GM18519 (cell line): ENCODE measurements around the gene CARD9.
"Not testable (repeated sequence)": the region's sequence is repeated elsewhere in the genome, so short reads cannot be mapped to it uniquely, and the experiment has no call there.

ENCODE experiments used
- ATAC-seq: cut with Tn5 transposase; IDR thresholded peaks from one replicate; pipeline ENCODE4 v1.9.1; 2021; ENCODE audit warnings: mild to moderate bottlenecking, moderate library complexity; ENCODE audit not compliant: unreplicated experiment, low FRiP score

The CARD9 gene, protein sequence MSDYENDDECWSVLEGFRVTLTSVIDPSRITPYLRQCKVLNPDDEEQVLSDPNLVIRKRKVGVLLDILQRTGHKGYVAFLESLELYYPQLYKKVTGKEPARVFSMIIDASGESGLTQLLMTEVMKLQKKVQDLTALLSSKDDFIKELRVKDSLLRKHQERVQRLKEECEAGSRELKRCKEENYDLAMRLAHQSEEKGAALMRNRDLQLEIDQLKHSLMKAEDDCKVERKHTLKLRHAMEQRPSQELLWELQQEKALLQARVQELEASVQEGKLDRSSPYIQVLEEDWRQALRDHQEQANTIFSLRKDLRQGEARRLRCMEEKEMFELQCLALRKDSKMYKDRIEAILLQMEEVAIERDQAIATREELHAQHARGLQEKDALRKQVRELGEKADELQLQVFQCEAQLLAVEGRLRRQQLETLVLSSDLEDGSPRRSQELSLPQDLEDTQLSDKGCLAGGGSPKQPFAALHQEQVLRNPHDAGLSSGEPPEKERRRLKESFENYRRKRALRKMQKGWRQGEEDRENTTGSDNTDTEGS

DNA sequence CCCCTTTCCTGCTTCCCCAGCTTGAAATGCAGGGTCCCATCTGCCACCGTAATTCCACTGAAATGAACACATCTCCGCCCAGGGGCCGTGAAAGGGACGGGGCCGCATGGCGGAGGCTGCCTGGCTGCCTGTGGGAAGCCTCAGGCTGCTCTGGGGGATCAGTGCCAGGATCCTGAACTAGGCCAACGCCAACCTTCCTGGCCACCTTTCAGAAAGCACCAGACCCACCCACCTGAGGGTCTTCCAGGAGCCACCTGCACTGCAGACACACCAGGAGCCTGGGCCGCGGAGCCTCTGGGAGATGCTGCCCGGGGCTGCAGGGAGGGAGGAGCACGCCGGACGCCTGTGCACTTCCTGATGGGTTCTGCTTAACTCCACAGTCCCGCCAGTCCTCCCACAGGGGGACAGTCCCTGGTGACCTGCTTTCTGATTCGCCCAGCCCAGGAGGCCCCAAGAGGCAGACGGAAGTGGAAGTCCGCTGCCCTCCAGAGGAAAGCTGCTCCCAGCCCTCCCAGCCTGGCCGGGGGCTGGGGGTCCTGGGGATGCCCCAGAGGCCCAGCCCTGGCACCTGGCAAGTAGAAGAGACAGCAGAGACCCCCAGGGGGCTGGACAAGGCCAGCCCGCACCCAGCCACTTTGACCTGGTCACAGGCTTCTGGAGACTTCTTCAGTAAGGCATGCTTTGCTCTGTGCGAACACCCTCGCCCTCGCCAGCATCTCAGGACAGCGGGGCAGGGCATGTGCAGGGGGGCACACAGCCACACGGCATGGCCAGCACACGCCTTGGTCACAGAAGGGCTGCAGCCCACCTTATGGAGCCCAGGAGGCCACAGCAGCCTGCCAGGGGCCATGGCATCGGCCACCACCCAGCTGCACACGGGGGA is at the start of gene CARD9:
TSS of gene CARD9 (minus strand) at position 370 of the 883 bp plus-strand sequence. CDS start 1,591 bp downstream, outside the sequence.
- ATAC-seq: no peak

DNA sequence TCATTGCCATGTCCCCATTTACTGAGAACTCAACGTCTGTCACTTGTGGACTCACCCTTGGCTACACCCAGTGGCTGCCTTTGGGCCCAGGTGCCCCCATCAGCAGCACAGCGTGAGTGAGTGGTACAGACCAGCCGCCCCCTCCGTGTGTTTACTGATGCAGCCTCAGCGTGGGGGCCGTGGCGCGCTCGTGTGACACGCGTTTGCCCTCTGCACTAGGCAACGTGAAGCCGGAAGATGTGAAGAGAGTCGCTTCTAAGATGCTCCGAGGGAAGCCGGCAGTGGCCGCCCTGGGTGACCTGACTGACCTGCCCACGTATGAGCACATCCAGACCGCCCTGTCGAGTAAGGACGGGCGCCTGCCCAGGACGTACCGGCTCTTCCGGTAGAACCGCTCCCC is 49.4 kb upstream of the CARD9 start:
- no peak for ATAC-seq

DNA sequence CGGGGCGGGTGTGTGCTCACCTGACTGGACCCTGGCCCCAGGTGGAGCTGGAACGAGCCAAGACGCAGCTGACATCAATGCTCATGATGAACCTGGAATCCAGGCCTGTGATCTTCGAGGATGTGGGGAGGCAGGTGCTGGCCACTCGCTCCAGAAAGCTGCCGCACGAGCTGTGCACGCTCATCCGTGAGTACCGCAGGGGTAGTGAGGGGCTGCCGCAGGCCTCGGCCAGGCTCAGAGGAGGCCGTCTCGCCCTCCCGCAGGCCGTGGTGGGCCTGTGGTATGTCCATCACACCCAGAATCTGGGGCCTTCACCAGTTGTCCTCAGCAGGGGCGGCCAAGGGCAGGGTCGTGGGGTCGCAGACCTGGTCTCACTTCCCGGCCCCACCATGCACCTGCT is 48.3 kb upstream of the CARD9 start:
- ATAC-seq: no peak

DNA sequence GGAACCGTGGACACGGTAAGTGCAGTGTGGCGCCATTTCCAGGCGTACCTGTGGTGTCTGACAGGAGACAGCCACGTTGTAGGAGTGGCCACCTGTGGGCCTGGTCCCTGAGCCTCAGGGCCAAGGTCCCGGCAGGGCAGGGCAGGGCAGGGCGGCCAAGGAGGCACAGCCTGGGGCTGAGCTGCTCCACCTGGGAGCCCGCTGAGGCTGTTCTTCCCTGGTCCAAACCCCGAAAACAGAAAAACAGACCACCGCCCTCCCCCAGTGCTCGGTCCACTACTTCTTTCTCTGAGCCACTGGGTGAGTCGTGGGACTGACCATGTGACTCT is 45.6 kb upstream of the CARD9 start:
- no peak for ATAC-seq

DNA sequence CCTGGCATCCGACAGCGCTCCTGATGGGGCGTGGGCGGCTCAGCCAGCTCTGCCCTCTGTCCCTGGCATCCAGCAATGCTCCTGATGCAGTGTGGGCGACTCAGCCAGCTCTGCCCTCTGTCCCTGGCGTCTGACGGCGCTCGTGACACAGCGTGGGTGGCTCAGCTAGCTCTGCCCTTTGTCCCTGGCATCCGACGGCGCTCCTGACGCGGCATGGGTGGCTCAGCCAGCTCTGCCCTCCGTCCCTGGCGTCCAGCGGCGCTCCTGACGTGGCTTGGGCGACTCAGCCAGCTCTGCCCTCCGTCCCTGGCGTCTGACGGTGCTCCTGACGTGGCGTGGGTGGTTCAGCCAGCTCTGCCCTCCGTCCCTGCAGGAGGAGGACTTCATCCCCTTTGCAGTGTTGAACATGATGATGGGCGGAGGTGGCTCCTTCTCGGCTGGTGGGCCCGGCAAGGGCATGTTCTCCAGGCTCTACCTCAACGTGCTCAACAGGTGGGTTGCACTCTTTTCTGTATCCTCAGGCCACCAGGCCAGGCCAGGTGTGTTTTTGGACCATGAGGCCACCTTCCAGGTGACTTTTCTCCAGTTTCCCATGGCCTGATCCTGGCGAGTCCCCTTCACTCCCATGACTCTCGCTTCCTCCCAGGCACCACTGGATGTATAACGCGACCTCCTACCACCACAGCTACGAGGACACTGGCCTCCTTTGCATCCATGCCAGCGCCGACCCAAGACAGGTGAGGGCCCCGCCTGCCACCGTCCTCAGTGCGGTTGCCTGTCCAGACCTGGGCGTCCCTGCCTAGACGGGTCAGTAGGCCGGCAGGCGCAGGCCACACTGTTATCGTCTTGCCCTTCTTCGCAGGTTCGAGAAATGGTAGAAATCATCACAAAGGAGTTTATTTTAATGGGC is 45.0 kb upstream of the CARD9 start:
- no peak for ATAC-seq

DNA sequence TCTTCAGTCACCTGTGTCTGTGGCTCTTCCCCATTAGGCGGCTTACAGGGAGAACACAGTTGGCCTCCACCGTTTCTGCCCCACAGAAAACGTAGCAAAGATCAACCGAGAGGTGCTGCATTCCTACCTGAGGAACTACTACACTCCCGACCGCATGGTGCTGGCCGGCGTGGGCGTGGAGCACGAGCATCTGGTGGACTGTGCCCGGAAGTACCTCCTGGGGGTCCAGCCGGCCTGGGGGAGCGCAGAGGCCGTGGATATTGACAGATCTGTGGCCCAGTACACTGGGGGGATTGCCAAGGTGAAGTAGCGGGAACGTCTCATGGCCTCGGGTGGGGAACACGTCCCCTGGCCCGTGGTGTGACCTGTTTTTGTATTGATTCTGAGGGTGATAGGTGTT is 43.4 kb upstream of the CARD9 start:
- no peak for ATAC-seq

DNA sequence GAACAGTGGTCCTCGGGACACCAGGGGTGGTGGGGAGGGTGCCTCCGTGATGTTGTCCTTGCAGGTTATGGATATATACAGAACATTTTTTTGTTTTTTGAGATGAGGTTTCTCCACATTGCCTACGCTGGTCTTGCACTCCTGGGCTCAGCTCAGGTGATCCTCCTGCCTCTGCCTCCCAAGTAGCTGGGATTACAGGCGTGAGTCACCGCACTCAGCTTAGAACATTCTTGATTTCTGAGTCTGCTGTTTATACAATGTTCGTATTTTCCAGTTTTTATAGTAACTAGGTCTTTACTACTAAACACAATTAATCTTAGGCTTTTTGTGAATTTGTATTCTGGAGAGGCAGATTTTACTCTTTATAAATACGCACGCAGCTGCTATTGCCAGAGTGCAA is 43.0 kb upstream of the CARD9 start:
- ATAC-seq: no peak

DNA sequence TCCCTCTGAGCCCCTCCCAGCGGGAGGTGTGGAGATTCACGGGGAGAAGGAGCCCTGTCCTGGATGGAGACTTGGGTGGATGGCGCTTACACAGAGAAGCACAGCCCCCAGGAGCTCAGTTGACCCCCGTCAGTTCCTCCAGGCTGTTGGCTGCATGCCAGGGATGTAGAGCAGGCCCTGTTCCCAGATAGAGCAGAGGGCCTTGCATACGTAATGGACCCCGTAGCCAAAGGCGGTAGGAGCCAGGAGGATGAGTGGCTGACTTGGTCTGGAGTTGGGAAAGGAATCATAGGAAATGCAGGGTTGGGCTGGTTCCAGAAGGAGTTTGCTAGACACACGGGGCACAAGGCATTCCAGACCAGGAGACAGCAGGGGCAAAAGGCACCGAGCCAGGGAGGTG is 39.5 kb upstream of the CARD9 start:
- ATAC-seq: no peak

DNA sequence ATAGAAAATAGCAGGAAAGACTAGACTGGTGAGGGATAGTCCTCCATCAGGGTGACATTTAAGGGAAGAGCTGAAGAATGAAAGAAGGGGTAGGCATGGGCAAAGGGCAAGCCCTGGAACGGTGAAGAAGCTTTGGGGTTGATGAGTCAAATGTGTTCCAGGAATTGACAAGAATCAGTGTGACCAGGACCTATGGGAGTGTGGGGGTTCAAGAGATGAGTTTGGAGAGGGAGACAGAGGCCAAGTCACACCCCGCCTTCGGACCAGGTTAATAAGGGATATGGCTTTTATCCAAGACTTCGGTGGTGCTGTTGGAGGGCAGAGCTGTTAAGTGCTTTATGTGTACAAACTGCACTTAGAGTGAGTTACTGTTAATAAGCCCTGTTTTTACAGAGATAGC is 37.9 kb upstream of the CARD9 start:
- no peak for ATAC-seq

DNA sequence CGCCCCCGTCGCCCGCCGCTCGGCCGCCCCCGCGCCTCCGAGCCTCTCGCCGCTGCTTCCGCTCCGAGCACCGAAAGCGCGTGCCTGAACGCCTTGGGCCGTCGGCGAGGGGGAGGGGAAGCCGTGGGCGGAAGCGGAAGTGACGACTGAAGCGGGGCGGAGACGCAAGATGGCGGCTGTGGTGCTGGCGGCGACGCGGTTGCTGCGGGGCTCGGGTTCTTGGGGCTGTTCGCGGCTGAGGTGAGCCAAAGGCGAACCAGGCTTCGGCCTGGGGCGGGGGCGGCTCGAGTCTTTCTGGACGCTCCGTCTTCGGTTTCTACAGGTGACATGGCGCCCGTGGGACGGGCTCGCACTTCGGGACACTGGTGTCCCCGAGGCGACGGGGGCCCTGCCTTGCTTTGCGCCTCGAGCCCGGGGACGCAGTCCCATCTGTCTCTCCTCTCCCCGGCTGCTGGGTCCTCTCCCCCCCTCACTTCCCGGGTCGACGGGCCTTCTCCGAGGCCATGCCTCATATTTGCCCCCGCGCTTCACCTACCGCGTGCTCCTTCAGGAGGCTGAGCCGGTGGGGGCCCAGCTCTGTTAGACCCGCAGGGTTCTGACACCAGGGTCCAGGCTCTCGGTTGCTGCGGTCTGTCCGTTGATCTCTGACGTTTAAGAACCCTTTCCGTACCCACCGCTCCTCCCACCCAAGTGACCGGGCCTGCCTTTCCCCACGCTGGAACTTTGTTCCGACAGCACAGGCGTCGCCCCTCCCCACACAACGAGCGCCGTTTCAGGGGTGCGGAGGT is 37.2 kb upstream of the CARD9 start, which contains the start of the genes ENTR1 and PMPCA:
TSS of gene ENTR1 (minus strand) at position 115 of the 788 bp plus-strand sequence. CDS start 217 bp downstream, outside the sequence.
TSS of gene PMPCA (plus strand) at position 159 of the 788 bp plus-strand sequence. CDS start at position 170, 11 bp downstream.
- peak; percentile 47 for ATAC-seq

DNA sequence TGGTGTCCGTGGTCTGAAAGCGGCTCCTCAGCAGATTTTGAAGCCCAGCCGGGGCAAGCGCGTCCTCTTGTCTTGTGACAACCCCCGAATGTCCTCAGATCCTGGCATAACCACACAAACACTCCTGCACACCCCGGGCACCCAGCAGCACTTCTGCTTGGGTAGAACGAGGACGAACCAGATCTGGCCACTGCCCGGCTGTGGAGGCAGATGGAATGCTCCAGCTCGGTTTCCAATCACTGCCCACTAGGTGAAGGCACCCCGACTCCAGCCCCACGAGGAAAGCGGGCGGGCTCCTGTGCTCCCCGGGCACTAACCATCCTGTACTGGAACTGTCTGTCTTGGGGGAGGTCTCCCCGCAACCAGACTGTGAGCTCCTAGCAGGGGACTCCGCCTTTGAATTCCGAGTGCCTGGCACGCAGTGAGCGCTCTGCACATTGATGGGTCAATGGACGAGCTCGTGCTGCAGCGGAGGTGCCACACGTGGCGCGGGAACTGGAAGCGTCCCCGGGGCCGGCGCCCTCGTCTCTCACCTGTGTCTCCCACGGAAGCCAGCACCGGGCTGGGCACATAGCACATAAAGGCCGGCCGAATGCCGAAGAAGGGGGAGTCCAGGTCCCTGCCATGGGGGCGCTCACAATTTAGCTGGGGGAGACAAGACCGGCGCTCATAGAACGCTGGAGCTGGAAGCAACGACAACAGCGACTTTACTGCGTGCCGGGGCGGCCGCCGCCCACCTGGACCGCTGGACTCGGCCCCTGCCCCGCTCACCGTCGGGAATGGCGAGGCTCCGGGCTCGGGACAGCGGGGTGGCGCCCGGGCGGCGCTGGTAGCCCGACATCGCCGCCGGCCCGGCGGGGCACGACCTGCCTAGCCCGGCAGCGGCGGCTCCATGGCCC is 36.3 kb upstream of the CARD9 start:
- ATAC-seq: peak; percentile 7

DNA sequence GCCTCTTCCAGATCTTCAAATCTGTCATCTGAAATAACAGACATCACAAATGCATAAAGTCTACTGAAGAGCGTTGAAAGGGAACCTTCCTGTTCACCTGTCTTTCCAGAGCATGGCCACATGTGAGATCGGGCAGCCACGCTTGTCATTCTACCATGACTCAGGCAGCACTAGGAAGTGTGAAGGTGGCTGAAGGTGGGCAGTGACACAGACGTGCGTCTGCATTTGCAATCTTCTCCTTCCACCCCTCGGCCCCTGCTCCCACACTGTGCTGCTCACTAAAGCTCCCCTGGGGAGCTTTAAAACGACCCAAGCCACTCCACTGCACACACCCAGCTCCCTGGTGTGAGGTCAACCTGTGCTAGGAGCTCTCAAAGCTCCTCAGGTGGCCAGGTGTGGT is 34.4 kb upstream of the CARD9 start:
- ATAC-seq: no peak

DNA sequence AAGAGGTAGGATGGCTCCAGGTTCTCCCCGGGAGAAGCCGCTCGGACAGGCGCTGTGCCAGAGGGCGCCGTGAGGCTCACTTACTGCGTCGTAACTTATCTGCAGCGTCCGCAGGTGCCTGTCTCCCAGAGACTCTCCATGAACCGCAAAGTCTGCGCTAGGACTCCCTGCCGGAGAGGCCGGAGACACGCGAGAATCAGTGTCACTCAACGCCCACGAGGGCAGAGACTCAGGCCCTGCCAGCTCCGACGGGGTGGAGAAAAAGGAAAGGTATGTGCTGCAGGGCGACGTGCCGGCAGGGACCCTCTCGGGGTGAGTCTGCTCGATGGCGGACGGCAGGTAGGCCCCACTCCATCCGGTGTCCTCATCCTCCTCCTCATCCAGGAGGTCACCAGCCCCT is 33.6 kb upstream of the CARD9 start:
- ATAC-seq: not testable (repeated sequence)

DNA sequence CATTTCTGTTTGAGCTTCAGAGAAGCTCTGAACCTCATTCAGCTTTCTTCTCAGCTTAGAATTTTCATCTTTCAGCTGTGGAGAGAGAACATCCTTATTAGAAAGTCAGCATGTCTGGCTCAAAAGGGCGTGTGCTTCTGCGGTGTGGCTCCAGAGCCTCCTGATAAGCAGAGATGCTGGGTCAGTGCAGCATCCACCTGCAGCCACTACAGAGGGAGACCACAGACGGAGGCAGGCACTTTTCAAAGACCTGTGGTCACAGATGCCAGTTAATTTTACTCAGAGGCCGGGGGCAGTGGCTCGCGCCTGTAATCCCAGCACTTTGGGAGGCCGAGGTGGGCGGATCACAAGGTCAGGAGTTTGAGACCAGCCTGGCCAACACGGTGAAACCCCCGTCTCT is 32.4 kb upstream of the CARD9 start:
- ATAC-seq: not testable (repeated sequence)

DNA sequence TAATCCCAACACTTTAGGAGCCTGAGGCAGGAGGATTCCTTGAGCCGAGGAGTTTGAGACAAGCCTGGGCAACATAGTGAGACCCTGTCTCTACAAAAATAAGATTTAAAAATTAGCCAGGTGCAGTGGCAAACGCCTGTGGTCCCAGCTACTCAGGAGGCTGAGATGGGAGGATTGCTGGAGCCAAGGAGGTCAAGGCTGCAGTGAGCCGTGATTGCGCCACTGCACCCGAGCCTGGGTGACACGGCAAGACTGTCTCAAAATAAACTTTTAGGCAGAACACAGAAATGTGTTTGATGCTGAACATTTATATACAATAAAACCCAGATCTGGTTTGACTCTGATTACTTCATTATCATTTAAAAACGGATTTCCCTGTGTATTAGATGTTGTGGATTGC is 32.0 kb upstream of the CARD9 start:
- no peak for ATAC-seq

DNA sequence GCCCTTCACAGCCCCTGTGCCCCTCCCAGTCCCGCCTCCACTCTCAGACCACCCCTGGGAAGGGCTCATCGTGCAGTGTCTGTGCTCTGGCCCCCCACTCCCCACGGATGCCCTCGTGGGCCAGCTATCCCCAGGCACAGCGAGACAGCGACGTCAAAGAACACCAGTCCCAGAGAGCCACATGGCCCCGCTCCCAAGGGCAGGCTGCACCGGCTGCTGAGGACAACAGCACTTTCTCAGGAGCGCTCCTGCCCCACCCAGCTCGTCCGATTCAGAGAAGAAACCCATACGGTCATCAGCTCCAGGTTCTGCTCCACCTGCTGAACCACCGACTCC is 31.3 kb upstream of the CARD9 start:
- no peak for ATAC-seq

DNA sequence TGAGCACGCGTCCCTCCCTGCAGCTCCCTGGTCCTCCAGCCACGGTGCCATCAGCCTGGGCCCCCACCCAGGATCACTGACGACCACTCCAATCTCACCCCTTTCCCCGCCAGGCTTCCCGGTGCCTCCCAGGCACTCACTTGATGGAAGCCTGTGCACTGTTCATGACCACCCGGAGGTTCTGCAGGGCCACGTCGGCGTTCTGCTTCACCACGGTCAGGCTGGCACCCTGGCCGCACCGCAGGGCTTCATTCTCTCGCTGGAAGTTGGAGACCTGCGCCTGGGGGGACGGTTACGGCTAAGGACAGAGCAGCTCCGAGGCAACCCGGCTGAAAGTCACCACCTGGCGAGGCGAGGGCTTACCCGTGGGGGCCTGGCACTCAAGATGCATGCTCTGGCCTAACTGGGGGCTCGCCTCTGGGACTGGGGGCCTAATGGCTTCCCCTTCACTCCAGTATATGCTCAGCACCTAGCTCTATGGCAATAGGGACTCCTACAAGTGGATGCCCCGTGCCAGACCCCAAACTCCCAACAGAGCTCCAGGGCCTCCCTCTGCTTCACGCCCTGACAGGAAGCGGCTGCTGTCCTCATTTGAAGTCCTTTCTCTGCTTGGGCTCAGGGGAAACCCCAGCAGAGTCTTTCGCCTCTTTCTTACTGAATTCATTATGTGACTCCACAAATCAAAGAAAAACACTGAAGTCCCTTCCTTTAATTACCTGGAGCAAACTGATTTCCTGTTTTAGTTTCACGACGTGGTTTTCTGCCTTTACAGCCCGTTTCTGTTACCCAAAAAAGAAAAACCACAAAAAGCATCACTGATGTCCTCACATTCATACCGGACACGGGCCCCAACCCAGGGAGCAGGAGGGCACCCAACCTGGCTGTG is 30.7 kb upstream of the CARD9 start:
- ATAC-seq: no peak

DNA sequence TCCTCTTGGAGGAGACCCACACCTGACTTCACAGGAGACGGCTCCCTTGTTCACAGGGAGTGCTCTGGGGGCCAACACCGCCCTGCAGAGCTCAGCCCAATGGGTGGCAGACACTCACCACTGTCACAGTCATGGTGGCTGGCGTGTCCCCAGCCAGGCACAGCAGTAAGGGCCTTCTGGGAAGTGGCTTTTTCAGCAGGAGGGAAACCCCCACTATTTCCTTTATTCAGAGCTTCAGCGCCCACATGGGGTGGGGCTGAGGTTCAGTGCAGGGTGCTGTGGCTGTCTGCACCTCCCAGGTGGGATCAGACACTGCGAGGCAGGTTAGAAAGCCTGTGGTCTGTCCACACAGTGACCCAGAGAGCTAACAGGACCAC is 30.1 kb upstream of the CARD9 start:
- ATAC-seq: no peak
